Fibroblast of villous mesenchyme (primary cell): Measurements from ENCODE around the gene CLSTN3. TPM values are rescaled to one million over a fixed set of nuclear protein-coding genes. Genes with fewer than 3 reads are reported as not detected.

ENCODE experiments used
- DNase-seq: peaks from one replicate; pipeline ENCODE4 v3.0.0-alpha.2; 2010; ENCODE audit warnings: low read depth
- H3K4me3 ChIP-seq: 2 replicates; pipeline ENCODE4 v1.5.1; 2011; ENCODE audit warnings: low read depth, mild to moderate bottlenecking, low read length
- total RNA-seq: library from RNA; depleted of rRNA; stranded (reverse); fragments of >200 nt; gene quantifications from 2 replicates; pipeline ENCODE4 v1.2.3, GENCODE V29; 2012
- TF ChIP-seq, protein P1 (sequence below): IDR thresholded peaks from 2 replicates; pipeline ENCODE4 v1.5.1; 2012; ENCODE audit warnings: low read depth, mild to moderate bottlenecking, low read length; ENCODE audit not compliant: insufficient read depth

CLSTN3 gene
- total RNA-seq, result 11.3 and 19.0 TPM in 2 replicates

DNA sequence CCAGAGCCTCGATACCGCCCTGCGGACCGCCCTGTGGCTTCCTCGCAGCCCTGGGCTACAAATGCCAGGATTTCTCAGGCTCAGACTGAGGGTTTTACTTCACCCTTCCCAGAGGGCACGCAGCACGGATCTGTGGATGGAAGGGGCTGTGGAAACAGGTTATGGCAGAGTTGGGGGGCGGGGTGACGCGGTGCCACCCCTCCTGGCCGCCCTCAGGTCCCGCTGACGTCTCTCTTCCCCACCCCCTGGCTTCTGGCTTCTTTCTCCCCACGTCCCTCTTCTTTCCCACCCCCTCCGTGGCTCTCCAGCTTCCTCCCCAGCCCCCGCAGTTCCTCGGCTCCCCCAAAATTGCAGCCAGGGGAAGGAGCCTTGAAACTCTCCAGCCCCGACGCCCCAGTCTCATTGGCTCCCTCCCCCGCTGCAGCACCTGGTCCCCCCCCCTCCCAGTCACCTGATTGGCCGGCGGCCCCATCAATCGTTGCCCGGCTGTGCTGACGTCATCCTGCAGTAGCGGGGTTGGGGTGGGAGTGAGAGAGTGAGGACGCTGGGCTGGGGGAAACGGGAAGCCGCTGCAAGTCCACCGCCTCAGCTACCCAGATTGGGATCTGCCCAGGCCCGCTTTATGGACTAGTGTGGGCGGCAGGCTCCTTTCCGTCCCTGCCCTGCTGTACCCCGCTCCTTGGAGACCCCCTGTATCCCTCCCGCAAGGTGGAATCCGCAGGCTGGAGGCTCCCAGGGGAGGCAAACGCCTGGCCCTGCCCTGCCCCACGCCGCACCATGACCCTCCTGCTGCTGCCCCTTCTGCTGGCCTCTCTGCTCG is at the start of gene CLSTN3:
CLSTN3 (plus strand) TSS at position 500 of the 820 bp plus-strand sequence; CDS start at position 778, 278 bp downstream.
- peak within 1 kb of the TSS; percentile 74 for H3K4me3 ChIP-seq
- TF ChIP-seq, protein P1, sequence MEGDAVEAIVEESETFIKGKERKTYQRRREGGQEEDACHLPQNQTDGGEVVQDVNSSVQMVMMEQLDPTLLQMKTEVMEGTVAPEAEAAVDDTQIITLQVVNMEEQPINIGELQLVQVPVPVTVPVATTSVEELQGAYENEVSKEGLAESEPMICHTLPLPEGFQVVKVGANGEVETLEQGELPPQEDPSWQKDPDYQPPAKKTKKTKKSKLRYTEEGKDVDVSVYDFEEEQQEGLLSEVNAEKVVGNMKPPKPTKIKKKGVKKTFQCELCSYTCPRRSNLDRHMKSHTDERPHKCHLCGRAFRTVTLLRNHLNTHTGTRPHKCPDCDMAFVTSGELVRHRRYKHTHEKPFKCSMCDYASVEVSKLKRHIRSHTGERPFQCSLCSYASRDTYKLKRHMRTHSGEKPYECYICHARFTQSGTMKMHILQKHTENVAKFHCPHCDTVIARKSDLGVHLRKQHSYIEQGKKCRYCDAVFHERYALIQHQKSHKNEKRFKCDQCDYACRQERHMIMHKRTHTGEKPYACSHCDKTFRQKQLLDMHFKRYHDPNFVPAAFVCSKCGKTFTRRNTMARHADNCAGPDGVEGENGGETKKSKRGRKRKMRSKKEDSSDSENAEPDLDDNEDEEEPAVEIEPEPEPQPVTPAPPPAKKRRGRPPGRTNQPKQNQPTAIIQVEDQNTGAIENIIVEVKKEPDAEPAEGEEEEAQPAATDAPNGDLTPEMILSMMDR, result no peak
- DNase-seq, result peak; percentile 77

DNA sequence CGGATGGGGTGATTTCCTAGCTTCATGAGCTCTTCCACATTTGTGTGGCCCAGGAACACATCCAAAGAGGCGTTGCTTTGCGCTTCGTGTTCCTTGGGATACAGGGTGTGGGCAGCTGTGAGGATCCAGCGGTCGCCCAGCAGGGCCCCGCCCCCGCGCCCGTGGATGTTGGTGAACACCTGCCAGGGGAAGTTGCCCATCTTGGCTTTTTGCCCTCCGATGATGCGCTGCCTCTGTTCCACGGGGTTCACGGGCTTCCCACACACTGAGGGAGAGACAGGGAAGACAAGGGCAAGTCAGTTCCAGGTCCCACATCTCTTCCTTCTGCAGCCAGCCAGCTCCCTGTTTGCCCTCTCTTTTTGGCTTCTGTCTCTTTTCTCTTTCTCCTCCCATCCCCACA is 49.1 kb upstream of the CLSTN3 start:
- H3K4me3 ChIP-seq, result no peak overlapping the region
- DNase-seq, result no peak
- TF ChIP-seq, protein P1, result no peak

DNA sequence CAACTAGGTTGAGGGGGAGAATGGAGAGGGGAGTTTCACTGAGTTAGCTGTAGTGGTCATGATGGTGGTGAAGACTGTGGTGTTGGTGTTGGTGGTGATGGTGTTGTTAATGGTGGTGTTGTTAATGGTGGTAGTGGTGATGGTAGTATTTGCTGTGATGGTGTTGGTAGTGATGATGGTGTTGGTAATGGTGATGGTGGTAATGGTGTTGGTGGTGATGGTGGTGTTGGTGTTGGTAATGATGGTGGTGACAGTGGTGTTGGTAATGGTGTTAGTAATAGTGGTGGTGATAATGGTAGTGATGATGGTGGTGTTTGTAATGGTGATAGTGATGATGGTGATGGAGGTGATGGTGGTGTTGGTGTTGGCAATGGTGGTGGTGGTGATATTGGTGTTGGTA is 47.0 kb upstream of the CLSTN3 start:
- DNase-seq, result no peak
- H3K4me3 ChIP-seq, result no peak overlapping the region
- TF ChIP-seq, protein P1, result no peak

DNA sequence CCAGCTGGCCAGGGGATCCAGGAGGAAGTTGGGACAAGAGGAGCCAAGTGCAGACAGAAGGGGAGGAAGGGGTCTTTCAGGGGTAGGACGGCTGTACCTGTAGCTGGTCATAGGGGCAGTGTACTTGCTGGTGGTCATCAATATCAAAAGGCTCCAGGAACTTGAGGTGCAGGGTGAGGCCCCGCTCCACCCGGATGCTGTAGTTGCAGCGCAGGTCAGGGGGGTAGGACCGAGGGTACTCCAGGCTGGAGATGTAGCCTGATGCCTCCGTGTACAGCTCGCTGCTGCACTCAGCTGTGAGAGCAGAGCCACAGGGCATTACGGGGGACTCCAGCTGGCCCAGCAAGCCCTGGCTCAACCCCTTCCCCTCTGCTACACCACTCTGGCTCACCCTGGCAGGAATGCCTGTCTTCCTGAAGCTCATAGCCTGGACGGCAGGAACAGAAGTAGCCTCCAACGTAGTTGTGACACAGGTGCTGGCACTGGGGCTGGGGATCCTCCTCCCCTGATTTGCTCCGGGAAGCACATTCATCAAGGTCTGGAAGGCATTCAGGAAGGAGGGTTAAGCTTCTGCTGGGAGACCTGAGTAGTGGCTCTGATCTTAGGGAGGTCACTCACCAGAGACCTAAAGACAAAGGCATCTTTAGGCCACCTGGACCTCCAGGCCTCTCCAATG is 40.8 kb upstream of the CLSTN3 start:
- TF ChIP-seq, protein P1, result no peak
- DNase-seq, result no peak
- no peak overlapping the region for H3K4me3 ChIP-seq

DNA sequence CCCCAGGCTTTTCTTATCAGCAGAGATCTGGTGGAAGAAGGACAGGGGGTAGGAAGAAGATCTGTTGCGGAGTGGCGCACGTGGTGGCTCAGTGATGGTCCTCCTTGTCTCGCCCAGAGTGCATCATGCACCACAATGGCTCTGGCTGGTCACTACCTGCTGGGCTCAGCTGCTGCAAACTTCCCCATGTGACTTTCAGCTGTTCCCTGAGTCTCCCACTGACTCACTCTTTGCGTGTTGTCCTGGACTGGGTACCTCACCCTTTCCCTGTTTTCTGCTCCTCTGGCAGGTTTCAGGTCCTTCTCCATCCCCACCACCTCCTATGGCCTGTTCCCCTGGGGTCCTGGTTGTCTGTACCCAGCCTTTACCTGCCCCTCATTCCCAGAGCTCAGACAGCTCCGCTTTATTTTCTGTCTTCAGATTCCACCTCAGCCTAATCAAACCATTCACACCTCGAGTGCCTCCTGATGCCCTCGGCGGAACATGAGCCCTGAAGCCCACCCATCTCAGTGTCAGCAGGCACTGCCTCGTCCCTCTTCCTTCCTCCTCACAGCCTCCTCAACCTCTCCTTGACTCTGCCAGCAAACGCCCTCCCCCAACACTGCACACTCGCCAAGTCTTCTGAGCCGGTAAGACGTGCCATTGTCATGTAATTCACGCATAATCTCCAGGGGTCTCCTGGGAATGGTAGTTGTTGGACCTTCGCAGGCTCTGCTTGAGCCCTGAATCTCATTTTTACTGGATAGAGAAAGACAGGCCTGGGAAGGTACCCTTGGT is 39.8 kb upstream of the CLSTN3 start:
- TF ChIP-seq, protein P1, result no peak
- peak; percentile 12 for DNase-seq
- peak overlapping the region; percentile 2 for H3K4me3 ChIP-seq

DNA sequence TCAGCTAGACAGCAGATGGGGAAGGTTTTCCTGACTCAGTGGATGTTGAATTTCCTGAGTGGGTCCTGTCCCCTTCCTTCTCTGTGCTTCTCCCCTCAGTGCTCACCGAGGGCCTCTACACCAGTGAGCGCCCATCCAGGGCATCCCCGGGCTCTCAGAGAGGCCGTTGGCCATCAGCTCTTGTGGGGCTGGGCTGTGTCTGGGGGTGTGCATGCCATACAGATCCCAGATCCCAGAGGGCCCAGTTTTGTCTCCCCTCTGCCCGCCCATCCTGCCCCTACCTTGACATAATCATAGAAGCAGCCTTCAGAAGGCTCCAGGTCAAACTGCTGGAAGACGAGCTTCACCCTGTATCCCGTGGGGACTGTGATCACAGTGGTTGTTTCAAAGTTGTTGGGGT is 39.0 kb upstream of the CLSTN3 start:
- DNase-seq, result no peak
- TF ChIP-seq, protein P1, result no peak
- H3K4me3 ChIP-seq, result peak overlapping the region; percentile 67
